ENCODE results near the gene WWP2.
"Not testable (repeated sequence)": the region's sequence is repeated elsewhere in the genome, so short reads cannot be mapped to it uniquely, and the experiment has no call there.

DNA sequence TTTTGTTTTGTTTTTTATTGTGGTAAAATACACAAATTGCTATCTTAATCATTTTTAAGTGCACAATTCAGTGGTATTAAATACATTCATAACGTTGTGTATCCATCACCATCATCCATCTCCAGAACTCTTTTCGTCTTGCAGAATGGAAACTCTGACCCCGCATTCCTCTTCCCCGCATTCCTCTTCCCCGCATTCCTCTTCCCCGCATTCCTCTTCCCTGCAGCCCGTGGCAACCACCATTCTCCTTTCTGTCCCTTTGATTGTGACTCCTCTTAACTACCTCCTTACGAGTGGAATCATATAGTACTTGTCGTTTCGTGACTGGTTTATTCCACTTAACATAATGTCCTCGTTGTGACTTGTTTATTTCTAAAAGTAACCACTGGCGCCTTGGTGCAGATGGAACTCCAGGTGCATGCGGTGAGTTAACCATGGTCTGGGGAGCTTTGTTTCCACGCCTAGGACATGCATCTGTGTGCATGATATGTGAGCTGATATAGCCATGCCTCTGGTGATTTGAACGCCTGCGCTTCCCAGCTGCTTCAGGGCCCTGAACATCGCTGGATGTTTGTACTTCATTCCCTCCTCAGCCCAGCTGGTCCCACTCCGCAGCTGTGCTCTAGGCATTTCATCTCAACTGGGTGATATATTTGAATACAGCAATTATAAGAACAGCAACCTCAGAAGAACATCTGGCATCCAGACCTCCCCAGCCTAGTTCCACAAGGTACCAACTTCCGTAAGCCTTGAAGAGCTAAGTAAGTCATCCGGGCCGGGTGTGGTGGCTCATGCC lies 181.3 kb downstream of the WWP2 start:
- TF ChIP-seq, protein P1, sequence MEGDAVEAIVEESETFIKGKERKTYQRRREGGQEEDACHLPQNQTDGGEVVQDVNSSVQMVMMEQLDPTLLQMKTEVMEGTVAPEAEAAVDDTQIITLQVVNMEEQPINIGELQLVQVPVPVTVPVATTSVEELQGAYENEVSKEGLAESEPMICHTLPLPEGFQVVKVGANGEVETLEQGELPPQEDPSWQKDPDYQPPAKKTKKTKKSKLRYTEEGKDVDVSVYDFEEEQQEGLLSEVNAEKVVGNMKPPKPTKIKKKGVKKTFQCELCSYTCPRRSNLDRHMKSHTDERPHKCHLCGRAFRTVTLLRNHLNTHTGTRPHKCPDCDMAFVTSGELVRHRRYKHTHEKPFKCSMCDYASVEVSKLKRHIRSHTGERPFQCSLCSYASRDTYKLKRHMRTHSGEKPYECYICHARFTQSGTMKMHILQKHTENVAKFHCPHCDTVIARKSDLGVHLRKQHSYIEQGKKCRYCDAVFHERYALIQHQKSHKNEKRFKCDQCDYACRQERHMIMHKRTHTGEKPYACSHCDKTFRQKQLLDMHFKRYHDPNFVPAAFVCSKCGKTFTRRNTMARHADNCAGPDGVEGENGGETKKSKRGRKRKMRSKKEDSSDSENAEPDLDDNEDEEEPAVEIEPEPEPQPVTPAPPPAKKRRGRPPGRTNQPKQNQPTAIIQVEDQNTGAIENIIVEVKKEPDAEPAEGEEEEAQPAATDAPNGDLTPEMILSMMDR (IDR thresholded peaks at IDR 0.05; ENCODE audit: extremely low read depth in 1 of 2, insufficient read depth in 1 of 2, low read depth in 1 of 2, low read length in 2 of 2) = not testable (repeated sequence)
- TF ChIP-seq, protein P2, sequence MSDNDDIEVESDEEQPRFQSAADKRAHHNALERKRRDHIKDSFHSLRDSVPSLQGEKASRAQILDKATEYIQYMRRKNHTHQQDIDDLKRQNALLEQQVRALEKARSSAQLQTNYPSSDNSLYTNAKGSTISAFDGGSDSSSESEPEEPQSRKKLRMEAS (IDR thresholded peaks at IDR 0.05; ENCODE audit: insufficient read depth, insufficient read length) = not testable (repeated sequence)

Data from endothelial cell of umbilical vein (primary cell).